Stimulated activated CD4-positive, alpha-beta T cell treated with anti-CD3 and anti-CD28 coated beads, Interleukin-1b, Interleukin-23, amount 100 ng/mL, for 24 hours (primary cell): ENCODE measurements around the gene COL23A1.
"Not testable (repeated sequence)": the region's sequence is repeated elsewhere in the genome, so short reads cannot be mapped to it uniquely, and the experiment has no call there.

ENCODE experiments used
- DNase-seq, 4 experiments: peaks; one replicate each; pipeline ENCODE4 v3.0.0-alpha.2; 2020; ENCODE audit warnings: low read depth in 4 of 4, low spot score in 1 of 4

The COL23A1 gene

GRCh38 chr5:178589180-178590140, 733 bp downstream of the COL23A1 start:
- DNase-seq: no peak

- DNase-seq: no peak
These were observed 1.4 kb downstream of the COL23A1 start for GRCh38 chr5:178588769-178589168.

DNA sequence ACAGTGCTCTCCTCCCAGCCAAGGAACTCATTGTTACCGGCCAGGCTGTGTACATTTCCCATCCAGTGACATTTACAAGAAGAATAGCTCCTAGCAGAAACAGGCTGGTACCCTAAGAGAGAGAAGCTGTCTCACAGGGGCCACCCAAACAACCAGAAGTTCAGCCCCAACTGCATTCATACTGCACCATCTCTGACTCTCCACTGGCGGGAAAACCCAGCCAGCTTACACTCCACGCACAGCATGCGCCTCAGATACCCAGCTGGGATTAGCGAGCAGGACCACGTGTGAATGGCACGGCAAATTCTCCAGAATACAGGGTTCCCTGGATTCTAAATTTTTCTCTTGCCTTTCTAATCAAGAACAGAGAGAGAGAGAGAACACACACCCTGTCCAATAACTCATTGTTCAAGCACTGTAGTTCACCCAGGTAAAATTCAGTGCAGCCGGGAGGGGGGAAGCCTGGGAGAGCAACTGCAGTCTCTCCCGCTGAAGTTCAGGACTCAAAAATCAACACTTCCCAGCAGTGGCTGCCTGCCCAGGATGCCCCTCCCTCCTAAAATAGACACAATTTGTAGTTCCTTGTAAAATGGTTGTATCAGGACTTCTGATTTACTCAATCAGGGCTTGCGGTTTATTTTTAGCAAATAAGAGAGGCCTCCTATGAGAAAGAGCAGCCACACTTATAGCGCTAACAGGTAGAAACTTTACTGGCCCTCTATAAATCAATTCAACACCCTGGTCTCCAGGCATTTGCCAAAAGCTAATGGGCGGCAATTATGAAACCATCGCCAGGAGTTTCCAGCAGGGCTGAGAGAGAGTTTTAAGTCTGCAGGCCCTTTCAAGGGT, 2.2 kb downstream of the COL23A1 start:
- no peak for DNase-seq

DNA sequence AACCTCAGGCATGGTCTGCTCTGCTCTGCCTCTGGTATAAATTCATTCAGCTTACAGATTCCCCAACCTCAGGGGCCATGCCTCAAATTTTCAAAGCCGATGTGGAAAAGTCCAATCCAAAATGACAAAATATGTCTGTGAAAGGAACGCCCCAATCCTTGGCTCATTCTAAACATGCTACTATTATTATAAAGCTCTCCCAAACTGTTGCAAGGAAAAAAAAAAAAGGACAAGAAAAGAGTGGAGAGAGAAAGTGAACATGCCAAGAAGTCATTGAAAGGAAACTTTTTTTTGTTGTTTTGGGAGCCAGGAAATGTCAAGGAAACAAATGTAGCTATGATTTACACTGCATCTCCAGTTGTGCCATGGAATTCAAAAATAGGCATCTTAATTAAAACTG, 3.8 kb downstream of the COL23A1 start:
- DNase-seq: no peak

- DNase-seq: not testable (repeated sequence)
These were observed 4.8 kb downstream of the COL23A1 start for GRCh38 chr5:178585421-178585820.

DNA sequence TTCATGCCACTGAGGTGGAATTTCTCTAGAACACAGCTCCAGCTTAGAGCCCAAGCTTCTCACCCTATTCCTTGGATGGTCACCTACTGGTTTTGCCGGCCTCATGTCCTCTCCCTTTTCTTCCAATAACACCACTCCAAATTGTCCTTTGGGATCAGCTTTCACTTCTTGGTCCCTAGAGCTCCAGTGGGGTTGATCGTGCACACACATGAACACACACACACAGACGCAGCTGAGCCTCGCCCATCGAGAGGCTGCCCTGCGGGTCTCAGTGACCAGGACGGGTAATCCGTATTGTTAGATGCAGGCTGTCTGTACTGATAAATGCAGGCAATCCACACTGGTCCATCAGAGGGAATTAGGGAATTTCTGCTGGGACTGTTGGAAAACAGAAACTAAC, 6.9 kb downstream of the COL23A1 start:
- DNase-seq: no peak

GRCh38 chr5:178582291-178582690, 7.9 kb downstream of the COL23A1 start:
- DNase-seq: no peak

DNA sequence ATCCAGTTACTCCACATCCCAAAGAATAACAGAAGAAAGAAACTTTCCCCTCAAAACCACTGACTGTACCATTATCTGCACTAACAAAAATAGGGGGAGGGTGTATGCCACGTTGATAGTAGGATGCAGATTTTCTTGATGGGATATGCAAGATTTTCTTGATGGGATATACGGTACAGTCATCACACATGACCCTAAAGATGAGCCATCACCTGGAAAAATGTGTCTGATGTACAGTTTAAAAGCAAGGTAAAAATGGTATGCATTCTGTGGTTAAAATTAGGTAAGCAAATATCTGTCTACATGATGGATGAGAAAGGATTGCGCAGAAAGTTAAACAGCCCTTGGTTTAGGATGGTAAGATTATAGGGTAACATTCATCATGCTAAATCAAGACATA, 8.6 kb downstream of the COL23A1 start:
- no peak for DNase-seq

- DNase-seq: no peak
These were observed 9.8 kb downstream of the COL23A1 start for GRCh38 chr5:178580271-178580955.

DNA sequence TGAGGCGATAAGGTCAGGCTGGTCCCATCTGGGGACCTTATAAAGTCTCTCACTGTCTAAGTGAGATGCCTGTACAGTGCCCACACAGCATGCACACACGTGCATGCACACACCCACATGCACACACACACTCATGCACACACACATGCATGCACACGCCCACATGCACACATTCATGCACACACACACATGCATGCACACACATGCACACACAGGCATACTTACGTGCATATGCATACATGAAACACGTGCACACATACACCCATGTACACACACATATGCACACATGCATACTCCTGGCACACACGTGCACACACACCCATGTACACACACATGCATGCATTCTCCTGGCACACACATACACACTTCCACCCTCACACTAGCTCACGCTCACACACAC, 12.2 kb downstream of the COL23A1 start:
- no peak for DNase-seq

GRCh38 chr5:178577376-178577839, 12.8 kb downstream of the COL23A1 start:
- DNase-seq: no peak

DNA sequence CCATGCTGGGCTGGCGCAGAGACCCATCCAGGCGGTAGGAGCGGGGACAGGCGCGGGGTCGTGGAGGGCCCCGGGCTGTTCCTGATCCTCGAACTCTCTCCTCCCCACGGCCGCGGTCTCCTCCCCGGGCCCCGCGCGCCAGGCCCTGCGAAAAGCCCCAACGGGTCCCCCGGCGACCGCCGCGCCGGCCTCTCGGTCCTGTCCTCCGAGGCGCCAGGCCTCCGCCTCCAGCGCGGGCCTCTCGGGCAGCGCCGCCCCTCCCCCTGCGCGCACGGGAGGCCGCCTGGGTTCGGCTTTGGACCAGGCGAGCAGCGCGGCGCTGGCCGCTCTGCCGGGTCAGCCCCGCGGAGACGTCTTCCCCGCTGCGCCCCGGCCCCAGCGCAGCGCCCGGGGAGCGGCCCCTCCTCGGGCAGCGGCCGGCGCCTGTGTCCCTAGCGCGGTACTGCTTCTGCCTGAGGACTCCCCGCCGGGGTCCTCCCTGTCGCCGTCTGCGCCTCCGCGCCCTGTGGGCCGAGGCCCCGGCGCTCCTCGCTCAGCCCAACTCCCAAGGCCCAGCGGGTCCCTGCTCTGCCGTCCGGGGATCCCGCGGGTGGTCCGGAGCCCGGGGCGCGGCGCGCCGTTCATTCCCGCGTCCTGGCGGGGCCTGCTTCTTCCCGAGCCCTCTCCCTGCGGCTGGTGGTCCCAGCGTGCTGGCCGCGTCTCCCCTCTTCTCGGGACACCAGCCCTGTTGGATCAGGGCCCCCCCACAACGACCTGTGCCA, 13.4 kb downstream of the COL23A1 start:
- DNase-seq: no peak

- no peak for DNase-seq
These were observed 17.0 kb downstream of the COL23A1 start for GRCh38 chr5:178573216-178573615.

- no peak for DNase-seq
These were observed 17.6 kb downstream of the COL23A1 start for GRCh38 chr5:178572617-178573016.

GRCh38 chr5:178569485-178569884, 20.7 kb downstream of the COL23A1 start:
- DNase-seq: no peak

DNA sequence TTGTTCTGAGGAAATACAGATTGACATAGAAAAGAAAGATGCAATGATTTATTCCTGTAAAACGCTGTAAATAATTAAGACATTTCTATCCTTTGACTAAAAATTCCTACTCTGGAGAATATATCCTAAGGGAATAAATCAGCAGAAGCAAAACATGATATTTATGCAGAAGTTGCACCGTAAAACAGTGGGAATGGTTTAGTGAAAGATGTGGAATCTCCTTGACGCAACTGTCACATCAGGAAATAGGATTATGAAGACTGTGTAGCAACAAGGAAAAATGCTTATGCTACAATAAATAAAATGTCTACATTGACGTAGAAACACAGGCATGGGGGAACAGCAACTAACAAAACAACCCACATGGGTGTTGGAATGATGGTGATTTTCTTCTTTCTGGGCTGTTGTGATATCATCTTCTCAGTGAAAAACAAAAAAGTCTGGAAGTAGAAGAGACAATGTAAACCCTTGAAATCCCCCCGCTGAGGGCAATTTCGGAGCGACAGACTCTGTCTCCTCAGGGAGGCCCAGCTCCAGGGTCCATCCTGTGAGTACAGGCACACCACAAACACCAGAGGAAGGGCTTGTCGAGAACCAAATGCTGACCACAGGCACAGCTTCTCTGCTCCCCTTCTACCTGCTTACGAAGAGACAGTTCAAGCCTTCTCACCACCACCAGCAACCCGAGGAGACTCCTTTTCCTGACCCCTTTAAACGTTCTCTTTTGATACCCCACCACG, 25.2 kb downstream of the COL23A1 start:
- no peak for DNase-seq

DNA sequence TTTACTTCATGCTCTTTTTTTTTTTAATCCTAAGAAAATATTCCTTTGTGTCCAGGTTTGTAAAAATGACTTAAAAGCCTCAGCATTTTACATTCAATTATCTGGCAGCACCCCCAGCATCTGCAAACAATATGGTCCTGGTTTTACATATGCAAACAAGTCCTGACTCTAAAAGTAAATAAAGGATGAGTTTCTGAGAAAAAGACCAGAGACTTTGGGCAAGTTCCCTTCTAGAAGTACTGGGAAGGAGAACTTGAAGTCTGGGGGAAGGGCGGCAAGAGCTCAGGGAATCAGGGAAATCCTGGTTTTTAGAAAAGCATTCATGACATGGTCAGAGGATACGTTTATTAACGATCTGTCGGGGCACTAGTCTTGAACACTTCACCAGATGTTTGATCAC, 25.8 kb downstream of the COL23A1 start:
- DNase-seq: no peak

- DNase-seq: no peak
These were observed 26.6 kb downstream of the COL23A1 start for GRCh38 chr5:178563621-178564020.

- DNase-seq: no peak
These were observed 28.4 kb downstream of the COL23A1 start for GRCh38 chr5:178561746-178562264.

GRCh38 chr5:178560911-178561310, 29.3 kb downstream of the COL23A1 start:
- DNase-seq: no peak
